ENCODE results near the gene ZNF236.

Gene ZNF236

GRCh38 chr18:76819411-76820136 lies 2.8 kb upstream of the ZNF236 start:
- WGBS (ENCODE audit: insufficient coverage): 100% methylated on average over 3 of the region's 11 CpGs
- no peaks in the 10 kb centered on the region for H3K27me3 ChIP-seq (replicated peaks in 2 of 5; ENCODE audit: control insufficient read depth in 4 of 5, insufficient read depth in 5 of 5, low read length in 4 of 5)
- no peaks in the 10 kb centered on the region for H3K9me3 ChIP-seq (ENCODE audit: control extremely low read depth in 1 of 5, control insufficient read depth in 4 of 5, insufficient read depth in 2 of 5, low read depth in 1 of 5, low read length in 4 of 5)
- peaks cover 2 to 9% (median 3%) of the 10 kb centered on the region in 4 experiments for H3K36me3 ChIP-seq (ENCODE audit: control insufficient read depth in 4 of 4, insufficient read depth in 4 of 4, low read length in 3 of 4)
- ChIA-PET POLR2A (no interaction called here), CTCF (interaction anchor here (0.8 to 3.6 kb wide), 3 partner anchors 17 to 53 kb away, joined by 3 to 37 read pairs (median 4); no protein-coding TSS in a partner anchor)
- DNase-seq: no peak
- no peak overlapping the region for H3K27ac ChIP-seq (ENCODE audit: insufficient read depth in 1 of 2, low read depth in 1 of 2, low read length in 2 of 2, poor library complexity in 1 of 2, severe bottlenecking in 2 of 2)
- H3K4me3 ChIP-seq (ENCODE audit: control insufficient read depth in 1 of 7, extremely low read depth in 1 of 7, insufficient read depth in 4 of 7, low read depth in 2 of 7, low read length in 6 of 7): no peak overlapping the region
- H3K4me1 ChIP-seq (ENCODE audit: control extremely low read depth in 1 of 4, control insufficient read depth in 4 of 4, insufficient read depth in 4 of 4, low read length in 3 of 4): peaks cover 11 to 26% (median 23%) of the 10 kb centered on the region in 4 experiments

GRCh38 chr18:76821356-76821874 lies 942 bp upstream of the ZNF236 start:
- 0% methylated on average over 9 of the region's 12 CpGs for WGBS (ENCODE audit: insufficient coverage)
- peaks cover 0 to 3% (median under 1%) of the 10 kb centered on the region in 4 experiments for H3K36me3 ChIP-seq (ENCODE audit: control insufficient read depth in 4 of 4, insufficient read depth in 4 of 4, low read length in 3 of 4)
- CTCF ChIA-PET: interaction anchor here (0.8 to 3.6 kb wide), 2 partner anchors 10 to 18 kb away, joined by 4 to 37 read pairs; no protein-coding TSS in a partner anchor
- peaks cover 11 to 29% (median 23%) of the 10 kb centered on the region in 4 experiments for H3K4me1 ChIP-seq (ENCODE audit: control extremely low read depth in 1 of 4, control insufficient read depth in 4 of 4, insufficient read depth in 4 of 4, low read length in 3 of 4)
- POLR2A ChIA-PET: no interaction called here
- no peaks in the 10 kb centered on the region for H3K27me3 ChIP-seq (replicated peaks in 2 of 5; ENCODE audit: control insufficient read depth in 4 of 5, insufficient read depth in 5 of 5, low read length in 4 of 5)
- DNase-seq: peak in 1 of 3 donors; percentile 26
- H3K9me3 ChIP-seq (ENCODE audit: control extremely low read depth in 1 of 5, control insufficient read depth in 4 of 5, insufficient read depth in 2 of 5, low read depth in 1 of 5, low read length in 4 of 5): no peaks in the 10 kb centered on the region
- H3K27ac ChIP-seq (ENCODE audit: insufficient read depth in 1 of 2, low read depth in 1 of 2, low read length in 2 of 2, poor library complexity in 1 of 2, severe bottlenecking in 2 of 2): peak overlapping the region; percentile 89 to 93
- peak overlapping the region; percentile 79 to 98 (median 95) for H3K4me3 ChIP-seq (ENCODE audit: control insufficient read depth in 1 of 7, extremely low read depth in 1 of 7, insufficient read depth in 4 of 7, low read depth in 2 of 7, low read length in 6 of 7)

GRCh38 chr18:76821875-76822505 lies 367 bp upstream of the ZNF236 start:
- ChIA-PET CTCF (interaction anchor here (1.6 to 3.6 kb wide), 2 partner anchors 19 to 20 kb away, joined by 6 to 37 read pairs; no protein-coding TSS in a partner anchor), POLR2A (no interaction called here)
- peak; percentile 69 to 80 (median 77) for DNase-seq
- Histone ChIP-seq H3K4me3 (ENCODE audit: control insufficient read depth in 1 of 7, extremely low read depth in 1 of 7, insufficient read depth in 4 of 7, low read depth in 2 of 7, low read length in 6 of 7) (peak overlapping the region; percentile 79 to 98 (median 95)), H3K36me3 (ENCODE audit: control insufficient read depth in 4 of 4, insufficient read depth in 4 of 4, low read length in 3 of 4) (no peaks in the 10 kb centered on the region), H3K27me3 (replicated peaks in 2 of 5; ENCODE audit: control insufficient read depth in 4 of 5, insufficient read depth in 5 of 5, low read length in 4 of 5) (no peaks in the 10 kb centered on the region), H3K27ac (ENCODE audit: insufficient read depth in 1 of 2, low read depth in 1 of 2, low read length in 2 of 2, poor library complexity in 1 of 2, severe bottlenecking in 2 of 2) (peak overlapping the region; percentile 89 to 93), H3K9me3 (ENCODE audit: control extremely low read depth in 1 of 5, control insufficient read depth in 4 of 5, insufficient read depth in 2 of 5, low read depth in 1 of 5, low read length in 4 of 5) (no peaks in the 10 kb centered on the region), H3K4me1 (ENCODE audit: control extremely low read depth in 1 of 4, control insufficient read depth in 4 of 4, insufficient read depth in 4 of 4, low read length in 3 of 4) (peaks cover 11 to 29% (median 23%) of the 10 kb centered on the region in 4 experiments)
- WGBS (ENCODE audit: insufficient coverage): 0% methylated on average over 34 of the region's 88 CpGs

GRCh38 chr18:76823161-76823538 lies 793 bp downstream of the ZNF236 start:
- POLR2A ChIA-PET: interaction anchor here (0.7 kb wide), 1 partner anchor 321 kb away, joined by 4 read pairs; no protein-coding TSS in a partner anchor
- 4% methylated on average over 24 of the region's 26 CpGs for WGBS (ENCODE audit: insufficient coverage)
- DNase-seq: no peak
- Histone ChIP-seq H3K4me3 (ENCODE audit: control insufficient read depth in 1 of 7, extremely low read depth in 1 of 7, insufficient read depth in 4 of 7, low read depth in 2 of 7, low read length in 6 of 7) (peak overlapping the region; percentile 72 to 98 (median 87)), H3K4me1 (ENCODE audit: control extremely low read depth in 1 of 4, control insufficient read depth in 4 of 4, insufficient read depth in 4 of 4, low read length in 3 of 4) (peaks cover 11 to 29% (median 23%) of the 10 kb centered on the region in 4 experiments), H3K27ac (ENCODE audit: insufficient read depth in 1 of 2, low read depth in 1 of 2, low read length in 2 of 2, poor library complexity in 1 of 2, severe bottlenecking in 2 of 2) (peak overlapping the region in 1 of 2 experiments; percentile 68), H3K27me3 (replicated peaks in 2 of 5; ENCODE audit: control insufficient read depth in 4 of 5, insufficient read depth in 5 of 5, low read length in 4 of 5) (no peaks in the 10 kb centered on the region), H3K36me3 (ENCODE audit: control insufficient read depth in 4 of 4, insufficient read depth in 4 of 4, low read length in 3 of 4) (no peaks in the 10 kb centered on the region), H3K9me3 (ENCODE audit: control extremely low read depth in 1 of 5, control insufficient read depth in 4 of 5, insufficient read depth in 2 of 5, low read depth in 1 of 5, low read length in 4 of 5) (no peaks in the 10 kb centered on the region)
- CTCF ChIA-PET: interaction anchor here (1.3 to 1.6 kb wide), 2 partner anchors 21 to 24 kb away, joined by 6 to 7 read pairs; no protein-coding TSS in a partner anchor

GRCh38 chr18:76823587-76824011 lies 1.2 kb downstream of the ZNF236 start:
- CTCF ChIA-PET: interaction anchor here (1.2 to 1.3 kb wide), 3 partner anchors 23 to 240 kb away, joined by 3 to 7 read pairs (median 5); no protein-coding TSS in a partner anchor
- peaks cover 11 to 29% (median 23%) of the 10 kb centered on the region in 4 experiments for H3K4me1 ChIP-seq (ENCODE audit: control extremely low read depth in 1 of 4, control insufficient read depth in 4 of 4, insufficient read depth in 4 of 4, low read length in 3 of 4)
- POLR2A ChIA-PET: interaction anchor here (0.7 kb wide), 1 partner anchor 321 kb away, joined by 4 read pairs; no protein-coding TSS in a partner anchor
- H3K9me3 ChIP-seq (ENCODE audit: control extremely low read depth in 1 of 5, control insufficient read depth in 4 of 5, insufficient read depth in 2 of 5, low read depth in 1 of 5, low read length in 4 of 5): no peaks in the 10 kb centered on the region
- no peaks in the 10 kb centered on the region for H3K36me3 ChIP-seq (ENCODE audit: control insufficient read depth in 4 of 4, insufficient read depth in 4 of 4, low read length in 3 of 4)
- DNase-seq: peak; percentile 44 to 57 (median 57)
- no peaks in the 10 kb centered on the region for H3K27me3 ChIP-seq (replicated peaks in 2 of 5; ENCODE audit: control insufficient read depth in 4 of 5, insufficient read depth in 5 of 5, low read length in 4 of 5)
- WGBS (ENCODE audit: insufficient coverage): 18% methylated on average over 28 of the region's 28 CpGs
- peak overlapping the region; percentile 72 to 98 (median 87) for H3K4me3 ChIP-seq (ENCODE audit: control insufficient read depth in 1 of 7, extremely low read depth in 1 of 7, insufficient read depth in 4 of 7, low read depth in 2 of 7, low read length in 6 of 7)
- H3K27ac ChIP-seq (ENCODE audit: insufficient read depth in 1 of 2, low read depth in 1 of 2, low read length in 2 of 2, poor library complexity in 1 of 2, severe bottlenecking in 2 of 2): peak overlapping the region in 1 of 2 experiments; percentile 68

- Histone ChIP-seq H3K27me3 (replicated peaks in 2 of 5; ENCODE audit: control insufficient read depth in 4 of 5, insufficient read depth in 5 of 5, low read length in 4 of 5) (no peaks in the 10 kb centered on the region), H3K36me3 (ENCODE audit: control insufficient read depth in 4 of 4, insufficient read depth in 4 of 4, low read length in 3 of 4) (no peaks in the 10 kb centered on the region), H3K4me1 (ENCODE audit: control extremely low read depth in 1 of 4, control insufficient read depth in 4 of 4, insufficient read depth in 4 of 4, low read length in 3 of 4) (peaks cover 11 to 29% (median 23%) of the 10 kb centered on the region in 4 experiments), H3K9me3 (ENCODE audit: control extremely low read depth in 1 of 5, control insufficient read depth in 4 of 5, insufficient read depth in 2 of 5, low read depth in 1 of 5, low read length in 4 of 5) (no peaks in the 10 kb centered on the region), H3K27ac (ENCODE audit: insufficient read depth in 1 of 2, low read depth in 1 of 2, low read length in 2 of 2, poor library complexity in 1 of 2, severe bottlenecking in 2 of 2) (no peak overlapping the region), H3K4me3 (ENCODE audit: control insufficient read depth in 1 of 7, extremely low read depth in 1 of 7, insufficient read depth in 4 of 7, low read depth in 2 of 7, low read length in 6 of 7) (peak overlapping the region in 4 of 7 experiments; percentile 72 to 96 (median 89))
- POLR2A ChIA-PET: no interaction called here
- WGBS (ENCODE audit: insufficient coverage): 89% methylated on average over 12 of the region's 12 CpGs
- CTCF ChIA-PET: interaction anchor here (1.2 to 1.3 kb wide), 3 partner anchors 23 to 239 kb away, joined by 3 to 7 read pairs (median 5); no protein-coding TSS in a partner anchor
- DNase-seq: peak in 1 of 3 donors; percentile 14
Observed at GRCh38 chr18:76824145-76824676, 1.9 kb downstream of the ZNF236 start.
